ENCODE measurements around the gene NAP1L4.
"Not testable (repeated sequence)": the region's sequence is repeated elsewhere in the genome, so short reads cannot be mapped to it uniquely, and the experiment has no call there.

Gene NAP1L4

GRCh38 chr11:2910401-2910955, 81.7 kb downstream of the NAP1L4 start:
- H3K4me3 ChIP-seq (ENCODE audit: low read length in 2 of 2), result no peak overlapping the region
- H3K4me1 ChIP-seq (ENCODE audit: control insufficient read depth in 2 of 2, insufficient read depth in 2 of 2, low read length in 2 of 2), result peaks cover 33 to 34% of the 10 kb centered on the region in 2 donors
- no peaks in the 10 kb centered on the region for H3K27me3 ChIP-seq (ENCODE audit: control insufficient read depth in 2 of 2, insufficient read depth in 2 of 2, low read length in 2 of 2)
- no peaks in the 10 kb centered on the region for H3K9me3 ChIP-seq (ENCODE audit: control insufficient read depth in 2 of 2, low read length in 2 of 2)
- H3K9ac ChIP-seq (ENCODE audit: low read depth in 1 of 2, low read length in 2 of 2), result no peak overlapping the region
- H3K27ac ChIP-seq (ENCODE audit: low read depth in 2 of 2, low read length in 2 of 2), result peak overlapping the region; percentile 95 to 98
- H3K36me3 ChIP-seq (ENCODE audit: control insufficient read depth in 2 of 2, insufficient read depth in 2 of 2, low read length in 2 of 2), result no peaks in the 10 kb centered on the region

DNA sequence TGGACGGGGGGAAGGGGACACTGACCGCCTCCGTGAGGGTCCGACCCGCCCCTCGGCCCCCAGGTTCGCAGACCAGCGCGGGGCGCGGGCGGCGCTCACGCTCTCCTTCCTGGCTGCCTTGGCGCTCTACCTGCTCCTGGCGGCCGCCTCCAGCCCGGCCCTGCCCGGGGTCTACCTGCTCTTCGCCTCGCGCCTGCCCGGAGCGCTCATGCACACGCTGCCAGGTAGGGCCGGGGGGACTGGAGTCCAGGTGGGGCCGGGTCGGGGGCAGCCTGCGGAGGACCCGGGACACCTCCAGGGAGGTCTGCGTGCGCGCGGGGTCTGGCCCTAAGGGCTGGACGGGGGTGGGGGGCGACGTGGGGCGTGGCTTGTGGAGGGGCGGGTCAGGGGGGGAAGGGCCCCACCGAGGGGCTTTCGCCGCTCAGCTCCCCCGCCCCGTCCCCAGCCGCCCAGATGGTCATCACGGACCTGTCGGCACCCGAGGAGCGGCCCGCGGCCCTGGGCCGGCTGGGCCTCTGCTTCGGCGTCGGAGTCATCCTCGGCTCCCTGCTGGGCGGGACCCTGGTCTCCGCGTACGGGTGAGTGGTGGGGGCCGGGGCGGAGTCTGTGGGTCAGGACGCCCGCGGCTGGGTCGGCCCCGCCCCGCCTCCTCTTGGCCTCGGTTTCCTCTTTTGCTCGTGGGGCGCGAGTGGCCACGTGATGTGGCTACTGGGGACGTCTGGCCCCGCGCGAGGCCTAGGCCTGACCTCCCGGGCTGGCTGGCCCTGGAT, 82.8 kb downstream of the NAP1L4 start:
- Histone ChIP-seq H3K27ac (ENCODE audit: low read depth in 2 of 2, low read length in 2 of 2) (no peak overlapping the region), H3K9ac (ENCODE audit: low read depth in 1 of 2, low read length in 2 of 2) (no peak overlapping the region), H3K27me3 (ENCODE audit: control insufficient read depth in 2 of 2, insufficient read depth in 2 of 2, low read length in 2 of 2) (no peaks in the 10 kb centered on the region), H3K36me3 (ENCODE audit: control insufficient read depth in 2 of 2, insufficient read depth in 2 of 2, low read length in 2 of 2) (no peaks in the 10 kb centered on the region), H3K4me1 (ENCODE audit: control insufficient read depth in 2 of 2, insufficient read depth in 2 of 2, low read length in 2 of 2) (peaks cover 41 to 44% of the 10 kb centered on the region in 2 donors), H3K4me3 (ENCODE audit: low read length in 2 of 2) (no peak overlapping the region), H3K9me3 (ENCODE audit: control insufficient read depth in 2 of 2, low read length in 2 of 2) (no peaks in the 10 kb centered on the region)

GRCh38 chr11:2908130-2908529, 84.0 kb downstream of the NAP1L4 start:
- H3K4me1 ChIP-seq (ENCODE audit: control insufficient read depth in 2 of 2, insufficient read depth in 2 of 2, low read length in 2 of 2), result peaks cover 43 to 44% of the 10 kb centered on the region in 2 donors
- H3K27ac ChIP-seq (ENCODE audit: low read depth in 2 of 2, low read length in 2 of 2), result no peak overlapping the region
- H3K27me3 ChIP-seq (ENCODE audit: control insufficient read depth in 2 of 2, insufficient read depth in 2 of 2, low read length in 2 of 2), result no peaks in the 10 kb centered on the region
- H3K36me3 ChIP-seq (ENCODE audit: control insufficient read depth in 2 of 2, insufficient read depth in 2 of 2, low read length in 2 of 2), result no peaks in the 10 kb centered on the region
- H3K9me3 ChIP-seq (ENCODE audit: control insufficient read depth in 2 of 2, low read length in 2 of 2), result no peaks in the 10 kb centered on the region
- H3K9ac ChIP-seq (ENCODE audit: low read depth in 1 of 2, low read length in 2 of 2), result no peak overlapping the region
- H3K4me3 ChIP-seq (ENCODE audit: low read length in 2 of 2), result no peak overlapping the region

GRCh38 chr11:2905299-2905698, 86.8 kb downstream of the NAP1L4 start:
- H3K4me3 ChIP-seq (ENCODE audit: low read length in 2 of 2), result peak overlapping the region; percentile 9 to 56
- not testable (repeated sequence) for H3K27me3 ChIP-seq (ENCODE audit: control insufficient read depth in 2 of 2, insufficient read depth in 2 of 2, low read length in 2 of 2); H3K9me3 ChIP-seq (ENCODE audit: control insufficient read depth in 2 of 2, low read length in 2 of 2); H3K36me3 ChIP-seq (ENCODE audit: control insufficient read depth in 2 of 2, insufficient read depth in 2 of 2, low read length in 2 of 2)
- H3K9ac ChIP-seq (ENCODE audit: low read depth in 1 of 2, low read length in 2 of 2), result peak overlapping the region; percentile 81 to 96
- peak overlapping the region; percentile 96 to 97 for H3K27ac ChIP-seq (ENCODE audit: low read depth in 2 of 2, low read length in 2 of 2)
- H3K4me1 ChIP-seq (ENCODE audit: control insufficient read depth in 2 of 2, insufficient read depth in 2 of 2, low read length in 2 of 2), result peaks cover 33 to 36% of the 10 kb centered on the region in 2 donors

DNA sequence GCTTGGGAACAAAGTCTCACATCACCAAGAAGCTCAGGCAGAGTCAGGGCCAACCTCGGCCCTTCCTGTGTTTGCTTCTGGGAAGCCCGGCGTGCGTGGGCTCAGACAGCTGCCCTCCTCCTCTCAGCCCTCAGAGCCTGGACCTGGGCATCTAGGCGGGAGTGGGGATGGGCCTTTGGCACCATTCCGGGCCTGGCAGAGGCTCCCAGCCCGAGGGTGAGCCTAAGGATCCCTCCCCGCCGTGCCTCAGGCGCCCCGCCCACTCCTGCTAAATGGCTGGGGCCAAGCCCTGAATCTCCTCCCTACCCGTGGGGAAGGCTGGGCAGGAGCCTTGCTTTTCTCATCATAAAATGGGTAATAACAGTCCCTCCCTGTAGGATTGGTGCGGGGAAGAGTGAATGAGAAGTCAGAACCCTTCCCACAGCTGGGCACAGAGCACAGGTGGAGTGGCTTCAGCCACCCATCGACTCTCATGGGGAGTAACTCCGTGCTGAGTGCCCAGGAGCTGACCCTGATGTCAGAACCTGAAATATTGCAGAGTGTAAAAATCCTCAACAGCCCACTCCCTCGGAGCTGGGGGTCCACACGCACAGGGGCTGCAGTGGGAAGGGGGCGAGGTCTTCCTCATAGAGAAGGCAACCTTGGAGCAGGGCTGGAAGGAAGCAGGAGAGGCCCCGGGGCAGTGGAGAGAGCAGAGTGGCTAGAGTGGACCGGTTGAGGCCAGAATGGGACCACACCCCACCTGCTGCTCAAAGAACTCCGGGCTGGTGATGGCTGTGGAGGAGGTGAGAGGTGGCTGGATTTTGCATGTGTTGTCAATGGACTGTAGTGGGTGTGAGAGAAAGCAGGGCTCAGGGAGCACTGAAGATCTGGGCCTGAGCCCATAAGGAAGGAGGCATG, 87.7 kb downstream of the NAP1L4 start:
- H3K4me3 ChIP-seq (ENCODE audit: low read length in 2 of 2), result peak overlapping the region; percentile 87 to 96
- peak overlapping the region; percentile 81 to 96 for H3K9ac ChIP-seq (ENCODE audit: low read depth in 1 of 2, low read length in 2 of 2)
- H3K27me3 ChIP-seq (ENCODE audit: control insufficient read depth in 2 of 2, insufficient read depth in 2 of 2, low read length in 2 of 2), result no peaks in the 10 kb centered on the region
- no peaks in the 10 kb centered on the region for H3K9me3 ChIP-seq (ENCODE audit: control insufficient read depth in 2 of 2, low read length in 2 of 2)
- H3K36me3 ChIP-seq (ENCODE audit: control insufficient read depth in 2 of 2, insufficient read depth in 2 of 2, low read length in 2 of 2), result no peaks in the 10 kb centered on the region
- H3K4me1 ChIP-seq (ENCODE audit: control insufficient read depth in 2 of 2, insufficient read depth in 2 of 2, low read length in 2 of 2), result peaks cover 33 to 36% of the 10 kb centered on the region in 2 donors
- peak overlapping the region; percentile 96 to 97 for H3K27ac ChIP-seq (ENCODE audit: low read depth in 2 of 2, low read length in 2 of 2)

- Histone ChIP-seq H3K36me3 (ENCODE audit: control insufficient read depth in 2 of 2, insufficient read depth in 2 of 2, low read length in 2 of 2) (no peaks in the 10 kb centered on the region), H3K27me3 (ENCODE audit: control insufficient read depth in 2 of 2, insufficient read depth in 2 of 2, low read length in 2 of 2) (no peaks in the 10 kb centered on the region), H3K4me1 (ENCODE audit: control insufficient read depth in 2 of 2, insufficient read depth in 2 of 2, low read length in 2 of 2) (peaks cover 38 to 42% of the 10 kb centered on the region in 2 donors), H3K4me3 (ENCODE audit: low read length in 2 of 2) (peak overlapping the region; percentile 87 to 96), H3K9me3 (ENCODE audit: control insufficient read depth in 2 of 2, low read length in 2 of 2) (no peaks in the 10 kb centered on the region), H3K27ac (ENCODE audit: low read depth in 2 of 2, low read length in 2 of 2) (peak overlapping the region; percentile 96 to 97), H3K9ac (ENCODE audit: low read depth in 1 of 2, low read length in 2 of 2) (peak overlapping the region; percentile 95 to 96)
These were observed 88.5 kb downstream of the NAP1L4 start for GRCh38 chr11:2903672-2904011.

DNA sequence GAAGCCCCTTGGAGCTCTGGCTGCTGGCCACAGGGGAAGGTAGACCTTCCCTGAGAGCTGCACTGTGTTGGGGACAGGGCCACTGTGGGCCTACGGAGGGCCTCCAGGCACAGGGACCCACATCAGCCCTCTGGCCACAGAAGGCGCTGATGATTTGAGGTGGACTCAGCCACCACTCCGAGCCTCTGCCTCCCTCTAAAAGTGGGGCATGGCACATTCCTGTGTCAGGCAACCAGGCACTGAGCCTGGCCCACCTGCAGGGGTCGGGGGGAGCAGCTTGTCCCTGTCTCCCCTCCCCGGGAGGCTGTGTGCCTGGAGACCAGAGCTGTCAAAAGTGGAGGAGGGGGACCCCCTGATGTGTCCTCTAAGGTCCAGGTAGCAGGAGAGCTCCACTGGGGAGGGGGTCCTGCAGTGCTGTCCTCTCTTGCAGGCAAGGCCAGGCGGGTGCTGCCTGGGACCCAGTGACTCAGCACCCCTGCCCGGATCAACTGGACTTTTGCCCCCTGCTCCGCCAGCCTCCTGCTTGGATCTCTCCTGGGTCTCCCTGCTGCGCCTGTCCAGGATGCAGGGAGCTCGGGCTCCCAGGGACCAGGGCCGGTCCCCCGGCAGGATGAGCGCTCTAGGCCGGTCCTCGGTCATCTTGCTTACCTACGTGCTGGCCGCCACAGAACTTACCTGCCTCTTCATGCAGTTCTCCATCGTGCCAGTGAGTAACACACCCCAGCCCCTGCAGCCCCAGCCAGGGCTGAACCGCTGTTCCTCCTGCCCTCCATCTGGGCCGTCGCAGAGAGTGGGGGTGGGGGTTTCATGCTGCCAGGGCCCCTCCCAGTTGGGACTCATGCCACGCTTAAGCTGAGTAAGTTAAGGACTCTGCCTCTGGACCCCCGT, 89.1 kb downstream of the NAP1L4 start:
- H3K4me1 ChIP-seq (ENCODE audit: control insufficient read depth in 2 of 2, insufficient read depth in 2 of 2, low read length in 2 of 2), result peaks cover 38 to 42% of the 10 kb centered on the region in 2 donors
- H3K9me3 ChIP-seq (ENCODE audit: control insufficient read depth in 2 of 2, low read length in 2 of 2), result no peaks in the 10 kb centered on the region
- peak overlapping the region; percentile 96 to 97 for H3K27ac ChIP-seq (ENCODE audit: low read depth in 2 of 2, low read length in 2 of 2)
- H3K36me3 ChIP-seq (ENCODE audit: control insufficient read depth in 2 of 2, insufficient read depth in 2 of 2, low read length in 2 of 2), result no peaks in the 10 kb centered on the region
- no peaks in the 10 kb centered on the region for H3K27me3 ChIP-seq (ENCODE audit: control insufficient read depth in 2 of 2, insufficient read depth in 2 of 2, low read length in 2 of 2)
- H3K9ac ChIP-seq (ENCODE audit: low read depth in 1 of 2, low read length in 2 of 2), result peak overlapping the region; percentile 95 to 96
- H3K4me3 ChIP-seq (ENCODE audit: low read length in 2 of 2), result peak overlapping the region; percentile 87 to 96

DNA sequence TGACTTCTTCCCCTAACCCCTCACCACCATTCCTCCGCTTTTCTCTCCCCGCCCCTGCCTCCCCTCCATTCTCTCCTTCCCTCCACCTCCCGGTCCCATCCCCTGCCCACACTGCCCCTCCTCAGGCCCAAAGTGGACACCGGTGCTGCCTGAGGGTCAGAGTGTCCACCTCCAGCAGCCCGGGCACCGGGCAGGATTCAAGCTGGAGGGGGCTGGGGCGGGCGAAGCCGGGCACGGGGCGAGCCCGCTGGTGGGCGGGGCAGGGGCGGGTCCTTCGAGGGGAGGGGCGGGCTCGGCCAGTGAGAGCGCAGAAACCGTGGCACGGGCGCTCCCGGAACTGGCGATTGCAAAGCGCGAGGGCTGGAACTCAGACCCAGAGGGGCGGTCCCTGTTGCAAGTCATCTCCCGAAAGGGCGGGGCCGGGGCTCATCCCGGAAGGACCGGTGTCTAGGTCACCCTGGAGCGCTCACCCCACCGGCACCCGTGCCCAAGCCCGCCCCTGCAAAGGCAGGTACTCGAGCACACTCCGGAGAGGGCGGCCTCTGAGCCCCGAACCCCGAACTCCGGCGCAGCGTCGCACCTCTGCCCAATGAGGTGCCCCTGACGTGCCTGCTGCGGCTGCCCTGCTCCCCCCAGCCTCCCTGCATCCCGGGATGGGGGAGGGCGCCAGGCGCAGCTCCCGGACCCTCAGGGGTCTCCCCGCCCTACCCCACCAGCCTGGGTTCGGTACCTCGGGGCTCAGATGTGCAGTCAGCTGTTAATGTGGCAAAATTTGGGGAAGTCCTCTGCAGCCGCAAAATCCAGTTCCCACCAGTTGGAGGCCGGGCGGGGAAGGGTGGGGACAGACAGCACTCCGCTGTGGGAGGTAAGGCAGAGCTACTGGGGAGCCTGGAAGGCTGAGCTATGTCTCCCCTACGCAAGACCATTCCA, 90.0 kb downstream of the NAP1L4 start:
- Histone ChIP-seq H3K27ac (ENCODE audit: low read depth in 2 of 2, low read length in 2 of 2) (peak overlapping the region; percentile 96 to 97), H3K36me3 (ENCODE audit: control insufficient read depth in 2 of 2, insufficient read depth in 2 of 2, low read length in 2 of 2) (no peaks in the 10 kb centered on the region), H3K4me1 (ENCODE audit: control insufficient read depth in 2 of 2, insufficient read depth in 2 of 2, low read length in 2 of 2) (peaks cover 38 to 42% of the 10 kb centered on the region in 2 donors), H3K27me3 (ENCODE audit: control insufficient read depth in 2 of 2, insufficient read depth in 2 of 2, low read length in 2 of 2) (no peaks in the 10 kb centered on the region), H3K9ac (ENCODE audit: low read depth in 1 of 2, low read length in 2 of 2) (peak overlapping the region; percentile 95 to 96), H3K9me3 (ENCODE audit: control insufficient read depth in 2 of 2, low read length in 2 of 2) (no peaks in the 10 kb centered on the region), H3K4me3 (ENCODE audit: low read length in 2 of 2) (peak overlapping the region; percentile 87 to 96)

Measured in mucosa of rectum (tissue), 2 donors.